Neutrophil (primary cell): ENCODE measurements around the gene FZD1.

Source experiments
- H3K27ac ChIP-seq: fragments of 200-600 bp; sonication (generic); 2 replicates; pipeline ENCODE4 v1.5.1; 2016; ENCODE audit warnings: mild to moderate bottlenecking, moderate library complexity
- H3K27me3 ChIP-seq: fragments of 200-600 bp; sonication (generic); 2 replicates; pipeline ENCODE4 v1.6.0; 2016; ENCODE audit warnings: mild to moderate bottlenecking
- H3K36me3 ChIP-seq: fragments of 200-600 bp; sonication (generic); 2 replicates; pipeline ENCODE4 v1.5.1; 2017
- H3K4me1 ChIP-seq, 2 experiments: fragments of 200-600 bp in 1 of 2; sonication (generic) in 1 of 2; 1 replicate in 1 of 2; 2 replicates in 1 of 2; pipeline versions ENCODE4 v1.5.1 to v1.6.1; 2013 to 2016; ENCODE audit warnings: low read depth in 1 of 2, low read length in 1 of 2, mild to moderate bottlenecking in 1 of 2, moderate library complexity in 1 of 2; ENCODE audit not compliant: control insufficient read depth in 1 of 2, insufficient read depth in 1 of 2
- H3K4me3 ChIP-seq, 2 experiments: fragments of 200-600 bp in 1 of 2; sonication (generic) in 1 of 2; 1 replicate in 1 of 2; 2 replicates in 1 of 2; pipeline ENCODE4 v1.5.1; 2013 to 2016; ENCODE audit warnings: low read depth in 1 of 2, low read length in 1 of 2, mild to moderate bottlenecking in 1 of 2, moderate library complexity in 1 of 2
- H3K9me3 ChIP-seq: fragments of 200-600 bp; sonication (generic); 2 replicates; pipeline ENCODE4 v1.5.1; 2016
- TF ChIP-seq, protein P1 (sequence below): fragments of 200-600 bp; sonication (generic); IDR thresholded peaks from 2 replicates; pipeline ENCODE4 v1.5.1; 2016; ENCODE audit warnings: antibody characterized with exemption

FZD1 gene

DNA sequence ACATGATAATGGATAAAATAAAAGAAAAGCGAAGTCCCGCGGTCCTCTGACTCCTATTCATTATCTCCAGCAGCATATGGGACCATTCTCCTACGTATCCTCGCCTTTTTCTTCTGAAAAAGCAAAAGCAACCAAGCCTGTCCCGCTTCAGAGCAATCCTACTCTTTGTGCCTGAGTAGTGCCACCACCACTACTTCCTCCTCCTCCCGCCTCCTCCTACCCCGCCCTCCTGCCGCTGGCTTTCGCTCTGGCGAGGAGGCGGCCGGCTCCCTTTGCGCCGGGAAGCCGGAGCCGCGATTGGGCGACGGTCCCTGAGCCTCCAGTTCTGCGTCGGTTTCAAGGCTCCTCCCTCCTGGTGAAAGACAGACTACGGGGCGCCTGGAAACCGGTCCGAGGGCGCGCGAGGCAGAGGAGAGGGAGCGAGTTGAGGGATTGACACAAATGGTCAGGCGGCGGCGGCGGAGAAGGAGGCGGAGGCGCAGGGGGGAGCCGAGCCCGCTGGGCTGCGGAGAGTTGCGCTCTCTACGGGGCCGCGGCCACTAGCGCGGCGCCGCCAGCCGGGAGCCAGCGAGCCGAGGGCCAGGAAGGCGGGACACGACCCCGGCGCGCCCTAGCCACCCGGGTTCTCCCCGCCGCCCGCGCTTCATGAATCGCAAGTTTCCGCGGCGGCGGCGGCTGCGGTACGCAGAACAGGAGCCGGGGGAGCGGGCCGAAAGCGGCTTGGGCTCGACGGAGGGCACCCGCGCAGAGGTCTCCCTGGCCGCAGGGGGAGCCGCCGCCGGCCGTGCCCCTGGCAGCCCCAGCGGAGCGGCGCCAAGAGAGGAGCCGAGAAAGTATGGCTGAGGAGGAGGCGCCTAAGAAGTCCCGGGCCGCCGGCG lies at the start of gene FZD1:
FZD1 (plus strand) TSS at position 388 of the 878 bp plus-strand sequence; CDS start at position 836, 448 bp downstream.
- Histone ChIP-seq H3K27ac (no peak within 1 kb of the TSS), H3K9me3 (no peaks in the 10 kb centered on the region), H3K4me1 (peaks cover 25 to 27% of the 10 kb centered on the region in 2 experiments), H3K4me3 (peak within 1 kb of the TSS; percentile 56 to 65), H3K27me3 (peaks cover 90% of the 10 kb centered on the region), H3K36me3 (no peaks in the 10 kb centered on the region)
- TF ChIP-seq, protein P1, sequence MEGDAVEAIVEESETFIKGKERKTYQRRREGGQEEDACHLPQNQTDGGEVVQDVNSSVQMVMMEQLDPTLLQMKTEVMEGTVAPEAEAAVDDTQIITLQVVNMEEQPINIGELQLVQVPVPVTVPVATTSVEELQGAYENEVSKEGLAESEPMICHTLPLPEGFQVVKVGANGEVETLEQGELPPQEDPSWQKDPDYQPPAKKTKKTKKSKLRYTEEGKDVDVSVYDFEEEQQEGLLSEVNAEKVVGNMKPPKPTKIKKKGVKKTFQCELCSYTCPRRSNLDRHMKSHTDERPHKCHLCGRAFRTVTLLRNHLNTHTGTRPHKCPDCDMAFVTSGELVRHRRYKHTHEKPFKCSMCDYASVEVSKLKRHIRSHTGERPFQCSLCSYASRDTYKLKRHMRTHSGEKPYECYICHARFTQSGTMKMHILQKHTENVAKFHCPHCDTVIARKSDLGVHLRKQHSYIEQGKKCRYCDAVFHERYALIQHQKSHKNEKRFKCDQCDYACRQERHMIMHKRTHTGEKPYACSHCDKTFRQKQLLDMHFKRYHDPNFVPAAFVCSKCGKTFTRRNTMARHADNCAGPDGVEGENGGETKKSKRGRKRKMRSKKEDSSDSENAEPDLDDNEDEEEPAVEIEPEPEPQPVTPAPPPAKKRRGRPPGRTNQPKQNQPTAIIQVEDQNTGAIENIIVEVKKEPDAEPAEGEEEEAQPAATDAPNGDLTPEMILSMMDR = no peak

DNA sequence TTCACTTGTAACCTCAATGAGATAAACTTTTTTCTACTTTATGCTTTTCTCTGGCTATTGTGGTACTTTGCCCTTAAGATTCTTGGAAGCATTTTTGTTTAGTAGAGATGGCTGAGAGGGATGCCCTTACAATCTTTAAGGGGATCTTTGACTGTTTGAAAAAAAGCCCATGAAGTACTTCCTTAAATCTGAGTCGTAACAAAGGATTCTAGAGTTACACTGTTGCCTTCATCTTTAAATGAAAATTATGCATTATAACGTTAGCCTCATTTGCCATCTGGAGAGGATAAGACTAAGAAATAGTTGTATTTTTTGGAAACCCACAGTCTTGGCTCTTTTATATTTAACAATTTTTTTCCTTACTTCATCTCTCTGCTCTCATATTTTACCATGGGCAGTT lies 37.8 kb upstream of the FZD1 start:
- Histone ChIP-seq H3K27me3 (peaks cover 14% of the 10 kb centered on the region), H3K4me3 (no peak overlapping the region), H3K36me3 (no peaks in the 10 kb centered on the region), H3K4me1 (no peaks in the 10 kb centered on the region), H3K27ac (no peak overlapping the region), H3K9me3 (no peaks in the 10 kb centered on the region)
- TF ChIP-seq, protein P1 = no peak

DNA sequence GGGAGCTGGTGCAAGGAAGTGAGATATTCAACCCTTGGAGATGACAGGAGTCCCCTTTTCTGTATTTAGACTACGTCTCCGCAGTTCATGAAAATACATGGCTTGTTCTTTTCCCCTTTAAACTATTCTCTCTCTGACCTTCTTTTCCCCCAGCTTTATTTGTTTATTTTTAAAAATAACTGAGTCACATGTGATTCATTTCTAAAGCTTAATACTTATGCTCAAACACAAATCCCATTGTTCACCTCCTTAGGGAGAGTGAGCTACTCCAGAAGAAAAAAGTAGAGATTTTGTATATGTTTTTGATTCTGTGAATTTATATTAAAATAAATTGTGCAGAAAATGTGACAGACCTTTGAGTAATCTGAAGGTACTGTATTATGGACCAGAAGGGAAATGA lies 35.9 kb upstream of the FZD1 start:
- no peaks in the 10 kb centered on the region for H3K9me3 ChIP-seq
- no peaks in the 10 kb centered on the region for H3K36me3 ChIP-seq
- no peak overlapping the region for H3K27ac ChIP-seq
- H3K4me1 ChIP-seq = no peaks in the 10 kb centered on the region
- TF ChIP-seq, protein P1 = no peak
- no peak overlapping the region for H3K4me3 ChIP-seq
- peaks cover 14% of the 10 kb centered on the region for H3K27me3 ChIP-seq

DNA sequence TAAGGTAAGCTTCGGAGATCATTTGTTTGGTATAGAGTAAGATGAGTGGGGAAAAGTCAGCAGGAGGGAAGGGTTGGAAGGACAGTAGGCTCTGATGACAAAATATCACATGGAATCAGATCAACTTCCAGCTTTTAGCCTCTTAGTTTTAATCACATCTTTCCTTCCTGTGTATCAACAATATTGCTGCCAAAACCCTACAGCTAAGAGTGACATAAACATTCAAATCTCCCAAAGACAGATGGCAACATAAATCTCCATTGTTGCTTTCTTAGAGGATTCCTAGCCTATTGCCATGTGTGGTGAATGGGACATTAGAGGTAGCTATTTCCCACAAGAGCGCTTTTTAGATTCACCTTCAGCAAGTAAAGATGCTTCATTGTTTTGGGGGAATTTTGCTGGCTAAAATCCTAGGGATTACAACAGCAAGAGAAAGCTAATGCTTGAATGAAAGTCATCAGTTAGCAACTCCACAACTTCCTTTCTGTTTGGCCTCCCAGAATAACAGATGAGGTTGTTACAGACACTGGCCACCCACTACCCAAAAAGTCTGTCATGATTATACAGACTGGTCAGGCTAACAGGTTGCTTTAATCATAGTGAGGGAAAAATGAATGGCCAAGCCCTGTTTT lies 35.2 kb upstream of the FZD1 start:
- Histone ChIP-seq H3K4me3 (no peak overlapping the region), H3K27ac (no peak overlapping the region), H3K9me3 (no peaks in the 10 kb centered on the region), H3K4me1 (no peaks in the 10 kb centered on the region), H3K27me3 (peaks cover 14% of the 10 kb centered on the region), H3K36me3 (no peaks in the 10 kb centered on the region)
- TF ChIP-seq, protein P1 = no peak

DNA sequence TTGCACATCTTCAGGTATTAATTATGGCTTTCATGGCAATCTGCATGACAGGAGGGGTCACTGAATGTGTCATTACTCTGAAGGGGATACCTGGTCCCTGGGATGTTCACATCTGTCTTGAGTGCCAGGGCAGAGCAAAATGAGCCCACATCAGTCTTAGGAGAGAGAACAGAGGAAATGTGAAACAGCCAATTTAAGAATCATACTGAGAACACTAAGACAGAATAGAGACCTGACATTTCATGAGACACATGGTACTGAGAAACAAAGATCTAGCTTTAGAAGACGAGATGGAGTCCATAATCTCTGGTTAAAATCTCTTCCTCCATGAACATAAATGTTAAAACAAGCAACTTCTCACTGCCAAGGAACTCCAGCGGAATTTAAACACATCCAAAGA lies 34.1 kb upstream of the FZD1 start:
- H3K27me3 ChIP-seq = peaks cover 14% of the 10 kb centered on the region
- H3K9me3 ChIP-seq = no peaks in the 10 kb centered on the region
- no peak overlapping the region for H3K4me3 ChIP-seq
- no peaks in the 10 kb centered on the region for H3K4me1 ChIP-seq
- TF ChIP-seq, protein P1 = no peak
- no peaks in the 10 kb centered on the region for H3K36me3 ChIP-seq
- H3K27ac ChIP-seq = no peak overlapping the region
